B cell (primary cell): ENCODE measurements around the gene SLC15A5. TPM values are rescaled to one million over a fixed set of nuclear protein-coding genes. Genes with fewer than 3 reads are reported as not detected.

Experiments used
- ATAC-seq: fragments of 200-7000 bp; cut with Tn5 transposase; one replicate; pipeline ENCODE4 v1.10.0; 2021; ENCODE audit warnings: low read depth, mild to moderate bottlenecking, moderate number of reproducible peaks, moderate library complexity
- CTCF ChIA-PET: fragments of 350-600 bp; sonication (Branson Sonifier 250); formaldehyde crosslinking; loops from one replicate; lab custom pipeline; 2021; ENCODE audit warnings: antibody characterized with exemption, inconsistent platforms; lab: Charles Lee
- POLR2A ChIA-PET: fragments of 350-600 bp; sonication (Branson Sonifier 250); formaldehyde crosslinking; loops from one replicate; lab custom pipeline; 2021; ENCODE audit warnings: antibody characterized with exemption; lab: Charles Lee
- DNase-seq: peaks from one replicate; pipeline ENCODE4 v3.0.0; 2013
- H2AFZ ChIP-seq: 2 replicates; pipeline ENCODE4 v1.6.1; 2012; ENCODE audit warnings: mild to moderate bottlenecking, low read depth, low read length; ENCODE audit not compliant: insufficient read depth, poor library complexity, severe bottlenecking
- H3K27ac ChIP-seq, 2 donors: 1 replicate in 1 of 2; 2 replicates in 1 of 2; pipeline ENCODE4 v1.5.1; 2012 to 2013; ENCODE audit warnings: low read length in 2 of 2, mild to moderate bottlenecking in 2 of 2, moderate library complexity in 1 of 2
- H3K27me3 ChIP-seq, 4 experiments: fragments of 200-600 bp in 1 of 4; sonication (generic) in 1 of 4; replicated peaks in 1 of 4; 1 replicate in 2 of 4; 2 replicates in 2 of 4; pipeline versions ENCODE4 v1.6.1 to v1.7.0; 2013 to 2016; ENCODE audit warnings: low read length in 3 of 4, mild to moderate bottlenecking in 2 of 4, mixed read lengths in 1 of 4, moderate library complexity in 1 of 4; ENCODE audit not compliant: insufficient read depth in 4 of 4, control insufficient read depth in 3 of 4; ENCODE audit errors: control extremely low read depth in 1 of 4
- H3K36me3 ChIP-seq, 2 experiments: replicated peaks in 1 of 2; 1 replicate in 1 of 2; 2 replicates in 1 of 2; pipeline versions ENCODE4 v1.6.1 to v1.7.1; 2013; ENCODE audit warnings: low read length in 1 of 2; ENCODE audit not compliant: insufficient read depth in 2 of 2, control insufficient read depth in 1 of 2; ENCODE audit errors: control extremely low read depth in 1 of 2, extremely low read depth in 1 of 2
- H3K4me1 ChIP-seq, 2 donors: fragments of 200-600 bp in 1 of 2; sonication (generic) in 1 of 2; 1 replicate in 1 of 2; 2 replicates in 1 of 2; pipeline versions ENCODE4 v1.5.1 to v1.6.1; 2013 to 2017; ENCODE audit warnings: low read length in 2 of 2; ENCODE audit not compliant: control insufficient read depth in 2 of 2, insufficient read depth in 2 of 2
- H3K4me2 ChIP-seq: replicated peaks from 2 replicates; pipeline ENCODE3; 2012; ENCODE audit warnings: mild to moderate bottlenecking, low read depth, low read length; ENCODE audit not compliant: poor library complexity, severe bottlenecking
- H3K4me3 ChIP-seq, 5 experiments: fragments of 200-600 bp in 1 of 5; sonication (generic) in 1 of 5; 1 replicate in 3 of 5; 2 replicates in 2 of 5; pipeline versions ENCODE4 v1.5.1 to v1.7.0; 2011 to 2016; ENCODE audit warnings: low read length in 4 of 5, mild to moderate bottlenecking in 4 of 5, low read depth in 2 of 5, control low read depth in 1 of 5, moderate library complexity in 1 of 5; ENCODE audit not compliant: insufficient read depth in 1 of 5; ENCODE audit errors: control extremely low read depth in 1 of 5, extremely low read depth in 1 of 5
- H3K79me2 ChIP-seq: fragments of 200-600 bp; sonication (generic); one replicate; pipeline ENCODE4 v1.6.0; 2016; ENCODE audit warnings: low read length; ENCODE audit not compliant: control insufficient read depth, insufficient read depth
- H3K9ac ChIP-seq: fragments of 200-600 bp; sonication (generic); 2 replicates; pipeline ENCODE4 v1.6.1; 2017; ENCODE audit warnings: mild to moderate bottlenecking, low read length, moderate library complexity
- H3K9me3 ChIP-seq, 3 donors: one replicate each; pipeline versions ENCODE4 v1.6.1 to v1.7.1; 2013; ENCODE audit warnings: low read length in 2 of 3; ENCODE audit not compliant: control insufficient read depth in 2 of 3, insufficient read depth in 1 of 3; ENCODE audit errors: control extremely low read depth in 1 of 3
- H4K20me1 ChIP-seq: 2 replicates; pipeline ENCODE4 v1.6.0; 2012; ENCODE audit warnings: mild to moderate bottlenecking, low read length; ENCODE audit not compliant: insufficient read depth, control insufficient read depth, poor library complexity, severe bottlenecking
- H3K27ac Mint-ChIP-seq: one replicate; pipeline ENCODE4 v1.8.0; 2021; ENCODE audit warnings: mixed read lengths
- H3K27me3 Mint-ChIP-seq: one replicate; pipeline ENCODE4 v1.8.0; 2021; ENCODE audit warnings: mixed read lengths
- H3K4me1 Mint-ChIP-seq: one replicate; pipeline ENCODE4 v1.8.0; 2021; ENCODE audit warnings: mixed read lengths
- H3K4me3 Mint-ChIP-seq: one replicate; pipeline ENCODE4 v1.8.0; 2021; ENCODE audit warnings: mixed read lengths
- H3K9me3 Mint-ChIP-seq: one replicate; pipeline ENCODE4 v1.8.0; 2022; ENCODE audit warnings: mixed read lengths; ENCODE audit not compliant: insufficient read depth
- EZH2 ChIP-seq: IDR thresholded peaks from 2 replicates; pipeline ENCODE4 v1.6.1; 2012; ENCODE audit warnings: borderline replicate concordance, low read depth, mild to moderate bottlenecking, moderate library complexity, low read length; ENCODE audit not compliant: insufficient read depth, poor library complexity, severe bottlenecking
- WGBS: methylation state at CpG from one replicate; pipeline ENCODE4 v1.1.5; 2013; ENCODE audit warnings: missing lambda C conversion rate; ENCODE audit not compliant: insufficient coverage; 5-methylcytosine and 5-hydroxymethylcytosine counted together
- intact Hi-C: fragments of 100-400 bp; cut with micrococcal nuclease; formaldehyde crosslinking; loops from one replicate; pipeline ENCODE4 v1.10.0; 2022
- polyA plus RNA-seq: library from polyadenylated mRNA; depleted of rRNA; stranded (reverse); fragments of >200 nt; gene quantifications from 2 replicates; pipeline ENCODE4 v1.2.3, GENCODE V29; 2012
- total RNA-seq, 2 donors: library from RNA; stranded (reverse); fragments of 120-200 nt in 1 of 2; gene quantifications; 1 replicate in 1 of 2; 2 replicates in 1 of 2; pipeline versions ENCODE4 v1.2.3 to v1.2.4, GENCODE V29; 2013 to 2022
- TF ChIP-seq, protein P1 (sequence below): fragments of 200-600 bp; IDR thresholded peaks from one replicate; pipeline ENCODE4 v1.8.0; 2022; ENCODE audit warnings: antibody characterized with exemption, mild to moderate bottlenecking

SLC15A5 gene
- total and polyA plus RNA-seq, 2 donors (not counting 1 experiment from before 2014, with no cell fraction given), result not detected

GRCh38 chr12:16307856-16308475 is 30.5 kb upstream of the SLC15A5 start:
- ChIA-PET CTCF (no interaction called here), POLR2A (no interaction called here)
- H3K4me3 ChIP-seq, result no peak overlapping the region
- TF ChIP-seq, protein P1, sequence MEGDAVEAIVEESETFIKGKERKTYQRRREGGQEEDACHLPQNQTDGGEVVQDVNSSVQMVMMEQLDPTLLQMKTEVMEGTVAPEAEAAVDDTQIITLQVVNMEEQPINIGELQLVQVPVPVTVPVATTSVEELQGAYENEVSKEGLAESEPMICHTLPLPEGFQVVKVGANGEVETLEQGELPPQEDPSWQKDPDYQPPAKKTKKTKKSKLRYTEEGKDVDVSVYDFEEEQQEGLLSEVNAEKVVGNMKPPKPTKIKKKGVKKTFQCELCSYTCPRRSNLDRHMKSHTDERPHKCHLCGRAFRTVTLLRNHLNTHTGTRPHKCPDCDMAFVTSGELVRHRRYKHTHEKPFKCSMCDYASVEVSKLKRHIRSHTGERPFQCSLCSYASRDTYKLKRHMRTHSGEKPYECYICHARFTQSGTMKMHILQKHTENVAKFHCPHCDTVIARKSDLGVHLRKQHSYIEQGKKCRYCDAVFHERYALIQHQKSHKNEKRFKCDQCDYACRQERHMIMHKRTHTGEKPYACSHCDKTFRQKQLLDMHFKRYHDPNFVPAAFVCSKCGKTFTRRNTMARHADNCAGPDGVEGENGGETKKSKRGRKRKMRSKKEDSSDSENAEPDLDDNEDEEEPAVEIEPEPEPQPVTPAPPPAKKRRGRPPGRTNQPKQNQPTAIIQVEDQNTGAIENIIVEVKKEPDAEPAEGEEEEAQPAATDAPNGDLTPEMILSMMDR, result no peak
- no peak for TF ChIP-seq EZH2
- no peak overlapping the region for H3K9ac ChIP-seq
- H3K36me3 ChIP-seq, result no peaks in the 10 kb centered on the region
- no peaks in the 10 kb centered on the region for H3K4me1 ChIP-seq
- no peak overlapping the region for H3K4me2 ChIP-seq
- H3K27ac Mint-ChIP-seq, result no peak overlapping the region
- 56% methylated on average over 2 of the region's 3 CpGs for WGBS
- H3K27me3 ChIP-seq, result no peaks in the 10 kb centered on the region
- peaks cover 3% of the 10 kb centered on the region for H3K9me3 Mint-ChIP-seq
- H3K4me3 Mint-ChIP-seq, result no peak overlapping the region
- DNase-seq, result no peak
- H3K4me1 Mint-ChIP-seq, result no peaks in the 10 kb centered on the region
- H3K27me3 Mint-ChIP-seq, result no peaks in the 10 kb centered on the region
- H4K20me1 ChIP-seq, result no peaks in the 10 kb centered on the region
- no peak overlapping the region for H3K27ac ChIP-seq
- intact Hi-C loops, result no loop called here
- peaks cover 0 to 4% (median 0%) of the 10 kb centered on the region in 3 donors for H3K9me3 ChIP-seq
- no peak for ATAC-seq
- no peaks in the 10 kb centered on the region for H3K79me2 ChIP-seq
- H2AFZ ChIP-seq, result no peak overlapping the region

DNA sequence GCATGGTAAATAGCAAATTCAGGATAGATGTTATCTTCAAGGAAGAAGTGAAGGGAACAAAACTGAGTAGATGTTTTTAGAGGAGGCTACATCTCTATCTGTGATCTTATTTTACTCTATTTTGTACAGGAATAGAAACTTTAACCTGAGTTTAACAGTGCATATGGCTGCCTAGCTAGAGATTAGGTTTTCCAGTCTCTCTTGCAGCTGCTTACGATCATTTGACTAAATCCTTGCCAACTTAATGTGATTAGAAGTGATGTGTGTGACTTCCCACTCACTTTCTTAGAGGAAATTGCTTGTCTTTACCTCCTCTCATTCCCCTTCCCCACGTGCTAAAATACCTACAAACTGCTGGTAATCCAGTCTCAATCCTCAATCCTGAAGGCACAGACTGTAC is 26.5 kb upstream of the SLC15A5 start:
- Mint-ChIP-seq H3K9me3 (peaks cover 3% of the 10 kb centered on the region), H3K27me3 (no peaks in the 10 kb centered on the region), H3K4me3 (no peak overlapping the region), H3K4me1 (no peaks in the 10 kb centered on the region), H3K27ac (no peak overlapping the region)
- no peaks in the 10 kb centered on the region for H4K20me1 ChIP-seq
- ChIA-PET POLR2A (no interaction called here), CTCF (no interaction called here)
- DNase-seq, result no peak
- no peak overlapping the region for H3K4me3 ChIP-seq
- no peak overlapping the region for H3K9ac ChIP-seq
- H3K4me2 ChIP-seq, result no peak overlapping the region
- intact Hi-C loops, result no loop called here
- peaks cover 0 to 3% (median 0%) of the 10 kb centered on the region in 3 donors for H3K9me3 ChIP-seq
- TF ChIP-seq, protein P1, result no peak
- no peak for TF ChIP-seq EZH2
- H3K27me3 ChIP-seq, result no peaks in the 10 kb centered on the region
- no peak overlapping the region for H3K27ac ChIP-seq
- no peak overlapping the region for H2AFZ ChIP-seq
- ATAC-seq, result no peak
- H3K4me1 ChIP-seq, result no peaks in the 10 kb centered on the region
- H3K36me3 ChIP-seq, result no peaks in the 10 kb centered on the region
- no peaks in the 10 kb centered on the region for H3K79me2 ChIP-seq
- no CpG with 5 or more reads among the region's 2 CpGs for WGBS
